HL-60 (cell line): ENCODE data around the gene PCNX2.

Experiments
- CTCF ChIP-seq: IDR thresholded peaks from one replicate; pipeline ENCODE4 v1.5.1; 2011; ENCODE audit warnings: low read length, control low read depth, inconsistent platforms; ENCODE audit not compliant: insufficient read depth
- GABPA ChIP-seq: IDR thresholded peaks from 2 replicates; pipeline ENCODE4 v1.6.1; 2012; ENCODE audit warnings: low read depth
- POLR2AphosphoS5 ChIP-seq: IDR thresholded peaks from 2 replicates; pipeline ENCODE4 v1.6.1; 2012; ENCODE audit warnings: low read depth
- REST ChIP-seq: IDR thresholded peaks from 2 replicates; pipeline ENCODE4 v1.6.1; 2012; ENCODE audit warnings: low read depth; ENCODE audit not compliant: insufficient replicate concordance
- SPI1 ChIP-seq: IDR thresholded peaks from 2 replicates; pipeline ENCODE4 v1.6.1; 2012; ENCODE audit warnings: low read depth, mild to moderate bottlenecking, borderline replicate concordance

DNA sequence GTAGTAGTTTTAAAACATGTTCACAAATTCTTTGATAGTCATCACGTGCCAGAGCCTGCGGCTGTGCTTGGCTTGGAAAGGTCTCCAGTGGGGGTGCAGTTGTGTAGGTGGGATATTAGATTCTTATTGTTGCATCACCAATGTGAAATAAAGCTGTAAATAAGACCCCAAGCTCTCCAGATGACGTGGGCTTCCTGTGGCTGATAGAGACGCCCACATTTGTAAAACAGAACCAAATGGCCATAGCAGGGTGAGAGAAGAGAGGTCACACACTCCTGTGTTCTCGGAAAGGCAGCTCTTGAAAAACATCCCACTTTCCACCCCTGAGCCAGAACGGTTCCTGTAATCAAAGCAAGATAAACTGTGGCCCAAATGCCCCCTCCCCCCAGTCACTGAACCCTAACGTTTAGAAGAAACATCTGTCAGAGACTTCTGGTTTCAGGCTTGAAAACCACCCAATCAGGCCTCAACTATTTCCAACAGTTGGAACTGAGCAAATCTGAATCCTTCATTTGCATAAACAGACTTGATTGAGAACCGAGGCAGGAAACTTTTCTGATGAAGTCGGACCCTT is 351.8 kb downstream of the PCNX2 start:
- TF ChIP-seq CTCF, result no peak
- TF ChIP-seq POLR2AphosphoS5, result no peak
- no peak for TF ChIP-seq GABPA
- no peak for TF ChIP-seq REST
- no peak for TF ChIP-seq SPI1
